HG03097 (cell line): ENCODE results near the gene CD8A.
"Not testable (repeated sequence)": the region's sequence is repeated elsewhere in the genome, so short reads cannot be mapped to it uniquely, and the experiment has no call there.

Experiments used
- ATAC-seq: cut with Tn5 transposase; IDR thresholded peaks from one replicate; pipeline ENCODE4 v1.9.1; 2021; ENCODE audit not compliant: unreplicated experiment, low FRiP score

The CD8A gene

DNA sequence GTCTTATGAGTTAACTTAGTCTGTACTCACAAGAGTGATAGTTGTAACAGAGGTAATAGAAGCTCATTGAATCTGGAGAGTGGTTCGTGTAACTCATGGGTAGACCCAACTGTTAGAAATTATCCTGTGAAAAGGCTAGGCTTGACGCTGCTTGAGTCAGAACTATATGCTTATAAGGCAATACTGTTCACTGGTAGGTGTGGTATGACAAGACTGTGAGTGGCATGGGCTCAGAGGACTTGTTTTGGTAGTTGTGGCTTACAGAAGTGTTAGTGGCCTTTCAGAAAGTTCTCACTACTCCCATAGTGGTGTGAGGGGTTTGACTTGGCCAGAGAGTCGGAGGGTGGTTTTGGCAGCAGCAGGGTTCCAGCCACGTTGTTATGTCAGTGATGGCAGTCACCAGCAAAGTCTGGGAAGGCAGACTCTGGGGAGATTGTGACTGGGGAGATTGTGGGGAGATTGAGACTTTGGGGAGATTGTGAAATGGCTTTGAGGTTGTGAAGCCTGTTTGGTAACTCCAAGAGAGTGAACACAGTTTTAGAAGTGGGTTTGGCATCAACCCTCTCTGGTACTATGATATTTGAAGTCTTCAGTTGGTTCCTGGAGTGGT is 48.7 kb downstream of the CD8A start:
- not testable (repeated sequence) for ATAC-seq

DNA sequence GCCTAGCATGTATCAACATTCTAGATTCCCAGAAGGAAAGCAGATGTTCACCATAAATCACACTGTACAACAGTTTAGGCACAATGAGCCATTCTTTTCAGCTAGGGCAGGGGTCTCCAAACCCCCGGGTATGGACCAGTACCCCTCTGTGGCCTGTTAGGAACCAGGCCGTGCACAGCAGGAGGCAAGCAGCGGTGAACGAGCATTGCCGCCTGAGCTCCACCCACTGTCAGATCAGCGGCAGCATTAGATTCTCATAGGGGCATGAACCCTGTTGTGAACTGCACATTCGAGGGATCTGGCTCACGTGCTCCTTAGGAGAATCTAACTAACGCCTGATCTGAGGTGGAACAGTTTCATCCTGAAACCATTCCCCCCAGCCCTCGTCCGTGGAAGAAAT is 50.8 kb downstream of the CD8A start:
- ATAC-seq, result not testable (repeated sequence)

DNA sequence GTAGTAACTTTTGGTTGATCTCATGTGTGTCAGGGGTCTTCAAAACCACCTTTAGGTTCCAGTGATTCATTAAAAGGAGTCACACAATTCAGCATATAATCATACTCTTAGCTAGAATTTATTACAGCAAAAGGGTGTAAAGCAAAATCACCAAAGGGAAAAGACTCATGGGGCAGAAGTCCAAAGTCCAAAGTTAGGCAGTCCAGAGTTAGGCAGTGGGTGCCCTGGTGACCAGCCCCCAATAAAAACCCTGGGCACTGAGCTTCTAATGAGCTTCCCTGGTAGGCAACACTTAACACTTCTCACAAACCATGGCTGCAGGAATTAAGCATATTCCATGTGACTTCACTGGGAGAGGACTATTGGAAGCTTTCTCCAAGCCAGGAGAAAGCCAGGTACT is 51.2 kb downstream of the CD8A start:
- ATAC-seq, result not testable (repeated sequence)

DNA sequence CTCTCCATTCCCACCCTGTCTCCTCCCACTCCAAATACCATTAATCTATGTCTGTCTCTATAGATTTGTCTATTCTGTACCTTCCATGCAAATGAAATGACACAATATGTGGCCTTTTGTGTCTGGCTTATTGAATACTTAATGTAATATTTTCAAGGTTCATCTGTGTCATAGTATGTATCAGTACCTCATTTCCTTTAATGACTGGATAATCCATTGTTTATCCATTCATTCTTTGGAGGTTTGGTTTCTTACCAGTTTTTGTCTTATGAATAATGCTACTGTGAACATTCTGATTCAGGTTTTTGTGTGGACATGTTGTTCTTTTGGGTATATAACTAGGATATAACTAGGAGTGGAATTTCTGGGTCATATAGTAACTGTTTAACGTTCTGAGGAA is 55.8 kb downstream of the CD8A start:
- not testable (repeated sequence) for ATAC-seq
